Right lobe of liver (tissue), 4 donors: ENCODE measurements around the gene LANCL2.

Experiments
- CTCF ChIP-seq, 4 donors: fragments of 200-600 bp in 3 of 4; fragments of 450-650 bp in 1 of 4; IDR thresholded peaks; one replicate each; pipeline versions ENCODE4 v1.5.1 to v1.8.0; 2016 to 2022; ENCODE audit warnings: antibody characterized with exemption in 4 of 4, mild to moderate bottlenecking in 2 of 4
- POLR2A ChIP-seq: fragments of 450-650 bp; IDR thresholded peaks from one replicate; pipeline ENCODE4 v1.6.1; 2017; ENCODE audit warnings: antibody characterized with exemption, mild to moderate bottlenecking
- donor health status: DM: no; HTN: no; CAD: no.
- donor health status: DM: no; HTN: no; CAD: no.
- donor health status: DM: no; HTN: yes; CAD: no.

DNA sequence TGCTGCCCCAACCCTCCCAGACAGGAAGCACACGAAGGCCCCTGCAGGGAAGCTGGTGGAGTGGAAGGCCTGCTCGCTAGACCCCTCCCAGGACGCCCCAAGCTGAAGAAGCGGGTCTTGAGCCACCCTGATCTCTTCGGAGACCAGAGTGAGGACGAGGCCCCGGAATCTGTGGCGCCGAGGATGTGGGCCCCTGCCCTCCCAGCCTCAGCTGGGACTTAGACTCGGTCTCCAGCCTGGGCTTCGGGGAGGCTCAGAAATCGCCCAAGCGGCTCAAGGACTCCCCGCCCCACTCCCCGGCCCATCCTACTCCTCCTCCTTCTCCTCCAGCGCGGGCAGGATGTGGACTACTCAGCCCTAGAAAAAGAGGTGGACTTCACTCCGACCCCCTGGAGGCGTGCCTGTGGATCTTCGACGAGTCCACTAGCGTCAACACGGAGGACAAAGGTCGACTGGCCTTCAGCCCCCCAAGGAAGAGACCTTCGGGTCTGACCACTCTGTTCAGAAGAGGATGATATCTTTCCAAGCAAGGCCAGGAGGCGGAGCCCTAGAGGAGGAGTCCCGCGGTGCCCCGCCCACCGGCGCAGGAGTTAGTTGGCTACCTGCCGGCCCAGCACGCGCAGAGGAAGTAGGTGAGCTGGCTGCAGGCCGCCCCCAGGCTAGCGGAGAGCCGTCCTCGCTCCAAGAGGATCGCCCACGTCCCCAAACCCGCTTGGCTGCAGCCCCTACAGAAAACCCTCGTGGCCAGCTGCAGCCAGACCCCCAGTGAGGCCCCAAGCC, 21.9 kb upstream of the LANCL2 start:
- TF ChIP-seq CTCF (IDR thresholded peaks at IDR 0.05) (no peak), POLR2A (no peak)
